A549 (cell line): Measurements from ENCODE around the gene TSSC4. TPM values are rescaled to one million over a fixed set of nuclear protein-coding genes. Genes with fewer than 3 reads are reported as not detected.

ENCODE experiments used
- ATAC-seq, 2 experiments: fragments of 200-7000 bp in 1 of 2; fragments of >200 bp in 1 of 2; cut with Nextera tagmentation in 1 of 2; cut with Tn5 transposase in 1 of 2; 3 replicates each; pipeline versions ENCODE4 v1.8.0 to v1.9.1; 2018 to 2020; ENCODE audit warnings: mild to moderate bottlenecking in 1 of 2, moderate library complexity in 1 of 2
- CTCF ChIA-PET: fragments of 300-600 bp; sonication (Branson Sonifier 250); formaldehyde crosslinking; extraction: SDS; loops from one replicate; lab custom pipeline; 2021; ENCODE audit warnings: antibody characterized with exemption, inconsistent platforms; lab: Yijun Ruan, JAX
- POLR2A ChIA-PET: fragments of 350-600 bp; formaldehyde crosslinking; extraction: SDS; loops from one replicate; lab custom pipeline; 2021; ENCODE audit warnings: antibody characterized with exemption, inconsistent platforms; lab: Yijun Ruan, JAX
- DNase-seq, 2 experiments: peaks; one replicate each; pipeline versions ENCODE4 v3.0.0 to v3.0.0-alpha.2; 2011 to 2016; ENCODE audit warnings: low read depth in 1 of 2, low spot score in 1 of 2
- FAIRE-seq: peaks from 2 replicates; lab custom pipeline; 2011; peaks lifted over from hg19 to GRCh38; lab: Jason Lieb, UNC
- H3K27ac ChIP-seq, 2 experiments: fragments of >200 bp; sonication (Bioruptor Twin); formaldehyde crosslinking; 3 replicates each; pipeline ENCODE4 v1.5.1; 2016 to 2017
- H3K4me1 ChIP-seq: fragments of >200 bp; sonication (Bioruptor Twin); formaldehyde crosslinking; 3 replicates; pipeline ENCODE4 v1.6.1; 2016
- H3K4me2 ChIP-seq: fragments of >200 bp; sonication (Bioruptor Twin); formaldehyde crosslinking; 3 replicates; pipeline ENCODE4 v1.6.1; 2016
- H3K4me3 ChIP-seq: fragments of >200 bp; sonication (Bioruptor Twin); formaldehyde crosslinking; 3 replicates; pipeline ENCODE4 v1.5.1; 2016
- H3K9me3 ChIP-seq: fragments of >200 bp; sonication (Bioruptor Twin); formaldehyde crosslinking; 3 replicates; pipeline ENCODE4 v1.6.1; 2016
- BHLHE40 ChIP-seq: IDR thresholded peaks from 2 replicates; pipeline ENCODE4 v1.6.1; 2012; ENCODE audit warnings: low read depth, low read length, inconsistent platforms
- CEBPB ChIP-seq, 2 experiments: fragments of >200 bp in 1 of 2; sonication (Bioruptor Twin) in 1 of 2; formaldehyde crosslinking in 1 of 2; IDR thresholded peaks; 2 replicates each; pipeline ENCODE4 v1.6.1; 2012 to 2016
- EHF ChIP-seq: fragments of 250-450 bp; sonication (Bioruptor Pico); IDR thresholded peaks from 2 replicates; pipeline ENCODE4 v1.5.0; 2020; ENCODE audit warnings: mild to moderate bottlenecking
- FOSL2 ChIP-seq, 2 experiments: fragments of 450-650 bp in 1 of 2; fragments of >200 bp in 1 of 2; sonication (Bioruptor Twin) in 1 of 2; formaldehyde crosslinking; IDR thresholded peaks; 2 replicates each; pipeline versions ENCODE4 v1.5.0 to v1.6.1; 2016 to 2020; ENCODE audit warnings: mild to moderate bottlenecking in 1 of 2, moderate library complexity in 1 of 2
- GATA3 ChIP-seq: IDR thresholded peaks from 2 replicates; pipeline ENCODE4 v1.6.1; 2012; ENCODE audit warnings: borderline replicate concordance
- HOXB13 ChIP-seq: fragments of 250-450 bp; sonication (Bioruptor Pico); IDR thresholded peaks from 2 replicates; pipeline ENCODE4 v1.5.0; 2020; ENCODE audit warnings: low read depth, mild to moderate bottlenecking, moderate library complexity
- JUN ChIP-seq, 2 experiments: fragments of >200 bp; sonication (Bioruptor Twin); formaldehyde crosslinking; IDR thresholded peaks; 2 replicates in 1 of 2; 3 replicates in 1 of 2; pipeline ENCODE4 v1.6.1; 2016 to 2017
- MAZ ChIP-seq: fragments of 150-350 bp; IDR thresholded peaks from 2 replicates; pipeline ENCODE4 v1.6.1; 2014; ENCODE audit warnings: antibody characterized with exemption, low read depth, low read length, borderline replicate concordance
- NFE2L2 ChIP-seq: fragments of 150-350 bp; conservative IDR thresholded peaks from 2 replicates; pipeline ENCODE4 v1.6.1; 2014; ENCODE audit warnings: low read length
- NPAS2 ChIP-seq: fragments of 250-450 bp; sonication (Bioruptor Pico); IDR thresholded peaks from 2 replicates; pipeline ENCODE4 v1.8.0; 2022; ENCODE audit warnings: mild to moderate bottlenecking, moderate library complexity, borderline replicate concordance
- NR3C1 ChIP-seq: fragments of >200 bp; sonication (Bioruptor Twin); formaldehyde crosslinking; IDR thresholded peaks from 3 replicates; pipeline ENCODE4 v1.6.1; 2017
- POLR2A ChIP-seq: IDR thresholded peaks from 2 replicates; pipeline ENCODE4 v1.6.1; 2012; ENCODE audit warnings: mild to moderate bottlenecking, low read length
- POLR2AphosphoS2 ChIP-seq: conservative IDR thresholded peaks from 2 replicates; pipeline ENCODE4 v1.6.1; 2012; ENCODE audit warnings: low read length, improper control_type of control experiment, inconsistent platforms
- RNF2 ChIP-seq: fragments of 200-600 bp; sonication (generic); IDR thresholded peaks from 2 replicates; pipeline ENCODE4 v1.6.1; 2016; ENCODE audit warnings: low read depth, mild to moderate bottlenecking, antibody characterized with exemption, moderate library complexity, borderline replicate concordance
- SREBF2 ChIP-seq: fragments of 450-650 bp; IDR thresholded peaks from 2 replicates; pipeline ENCODE4 v1.6.1; 2014; ENCODE audit warnings: mild to moderate bottlenecking, moderate library complexity
- TFCP2L1 ChIP-seq: fragments of 250-450 bp; sonication (Bioruptor Pico); IDR thresholded peaks from 2 replicates; pipeline ENCODE4 v1.5.0; 2021; ENCODE audit warnings: mild to moderate bottlenecking
- ZC3H11A ChIP-seq: fragments of 450-650 bp; IDR thresholded peaks from 2 replicates; pipeline ENCODE4 v1.6.1; 2014; ENCODE audit warnings: antibody characterized with exemption, mild to moderate bottlenecking
- ZNF302 ChIP-seq: fragments of 250-450 bp; sonication (Bioruptor Pico); IDR thresholded peaks from 2 replicates; pipeline ENCODE4 v1.9.0; 2021; ENCODE audit warnings: inconsistent platforms, mild to moderate bottlenecking, moderate library complexity
- ZSCAN20 ChIP-seq: fragments of 250-450 bp; sonication (Bioruptor Pico); IDR thresholded peaks from 2 replicates; pipeline ENCODE4 v1.8.0; 2022; ENCODE audit warnings: mild to moderate bottlenecking, moderate library complexity
- WGBS: methylation state at CpG from one replicate; pipeline ENCODE4 v1.1.6; 2017; ENCODE audit errors: missing lambda C conversion rate; 5-methylcytosine and 5-hydroxymethylcytosine counted together
- polyA plus RNA-seq, 4 experiments: library from polyadenylated mRNA; depleted of rRNA in 3 of 4; stranded (reverse); fragments of >200 nt; fragmentation: RNase III in 1 of 4; extraction: RNeasy Plus Mini Kit Qiagen cat#74134 plus additional on column Dnase treatment in 1 of 4; gene quantifications; 2 replicates in 3 of 4; 3 replicates in 1 of 4; pipeline ENCODE4 v1.2.3, GENCODE V29; 2011 to 2017
- TF ChIP-seq, protein P1 (sequence below): fragments of 250-450 bp; sonication (Bioruptor Pico); IDR thresholded peaks from 2 replicates; pipeline ENCODE4 v1.5.0; 2020; ENCODE audit warnings: low read depth, mild to moderate bottlenecking, moderate library complexity
- TF ChIP-seq, protein P2 (sequence below): fragments of >200 bp; sonication (Bioruptor Twin); formaldehyde crosslinking; IDR thresholded peaks from 3 replicates; pipeline ENCODE4 v1.6.1; 2016
- TF ChIP-seq, protein P3 (sequence below): fragments of 150-350 bp; IDR thresholded peaks from 2 replicates; pipeline ENCODE4 v1.6.1; 2014; ENCODE audit warnings: low read depth, mild to moderate bottlenecking, low read length
- TF ChIP-seq, protein P4 (sequence below): fragments of >200 bp; sonication (Bioruptor Twin); formaldehyde crosslinking; IDR thresholded peaks from 2 replicates; pipeline ENCODE4 v1.6.1; 2016
- TF ChIP-seq, protein P5 (sequence below): fragments of 200-600 bp; sonication (generic); IDR thresholded peaks from 2 replicates; pipeline ENCODE4 v1.6.1; 2016; ENCODE audit warnings: antibody characterized with exemption, mild to moderate bottlenecking, moderate library complexity

Gene TSSC4
- polyA plus RNA-seq, 2 of the 4 experiments (the other 2 are of a cell fraction) = 21.8 to 45.5 TPM

DNA sequence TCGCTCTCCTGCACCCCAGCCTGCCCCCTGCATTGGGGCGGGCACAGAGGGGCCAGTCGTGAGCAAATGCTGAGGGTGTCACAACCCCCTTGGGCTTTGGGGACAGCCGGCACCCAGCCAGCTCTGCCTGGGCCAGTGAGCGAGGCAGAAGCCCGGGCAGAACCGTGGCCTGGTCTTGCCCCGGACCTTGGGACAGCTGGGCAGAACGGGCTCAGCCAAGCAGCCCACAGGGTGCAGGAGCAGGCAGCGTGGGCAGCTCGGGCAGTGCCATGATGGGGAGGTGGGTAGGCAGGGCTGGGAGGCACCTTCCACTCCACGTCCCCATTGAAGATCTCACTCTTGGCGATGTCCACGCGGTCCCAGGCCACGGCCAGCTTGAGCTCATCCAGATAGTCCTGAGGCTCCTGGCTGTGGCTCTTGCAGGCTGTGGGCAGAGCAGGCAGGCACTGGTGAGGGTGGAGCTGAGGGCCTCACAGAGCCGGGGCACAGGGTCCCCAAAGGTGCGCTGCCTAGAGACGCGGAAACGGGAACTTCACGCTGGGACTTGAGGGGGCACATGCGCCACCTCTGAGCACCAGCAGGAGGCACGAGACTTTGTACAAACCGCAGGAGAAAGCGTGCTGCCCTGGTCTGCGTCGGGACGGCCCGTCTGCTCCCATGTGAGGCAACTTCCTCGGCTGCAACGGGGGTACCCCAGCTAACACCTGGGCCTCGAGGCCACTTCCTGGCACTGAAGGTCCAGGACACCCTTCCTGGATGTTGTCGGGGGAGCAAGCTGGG lies 15.2 kb downstream of the TSSC4 start (continued):
- TF ChIP-seq RNF2 (no peak), FOSL2 (IDR thresholded peaks at IDR 0.05) (no peak), FOSL2 (CRISPR knock-in tag; IDR thresholded peaks at IDR 0.05) (no peak), ZSCAN20 (no peak)
- TF ChIP-seq, protein P1, sequence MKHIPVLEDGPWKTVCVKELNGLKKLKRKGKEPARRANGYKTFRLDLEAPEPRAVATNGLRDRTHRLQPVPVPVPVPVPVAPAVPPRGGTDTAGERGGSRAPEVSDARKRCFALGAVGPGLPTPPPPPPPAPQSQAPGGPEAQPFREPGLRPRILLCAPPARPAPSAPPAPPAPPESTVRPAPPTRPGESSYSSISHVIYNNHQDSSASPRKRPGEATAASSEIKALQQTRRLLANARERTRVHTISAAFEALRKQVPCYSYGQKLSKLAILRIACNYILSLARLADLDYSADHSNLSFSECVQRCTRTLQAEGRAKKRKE (CRISPR knock-in tag) = no peak

DNA sequence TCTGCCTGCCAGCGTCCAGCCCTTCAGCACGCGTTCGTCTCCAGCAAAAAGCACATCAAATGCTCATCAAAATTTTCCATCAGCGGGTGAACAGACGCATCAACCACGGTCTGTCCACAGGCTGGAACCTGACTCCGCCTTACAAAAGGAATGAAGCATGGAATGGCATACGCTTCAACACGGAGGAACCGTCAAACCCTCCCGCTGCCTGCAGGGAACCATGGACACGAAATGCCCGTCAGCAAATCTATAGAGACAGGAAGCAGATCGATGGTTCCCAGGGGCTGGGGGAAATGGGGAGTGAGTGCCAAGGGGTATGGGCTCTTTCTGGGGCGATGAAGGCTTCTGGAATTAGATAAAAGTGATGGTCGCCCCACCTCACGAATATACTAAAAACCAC lies 16.2 kb downstream of the TSSC4 start:
- DNase-seq = no peak
- WGBS = 74% methylated on average over 18 of the region's 18 CpGs
- no peak overlapping the region for H3K4me2 ChIP-seq
- no peak overlapping the region for H3K4me3 ChIP-seq
- POLR2A ChIA-PET = no interaction called here
- no peak overlapping the region for H3K27ac ChIP-seq
- no peaks in the 10 kb centered on the region for H3K9me3 ChIP-seq
- no peak for FAIRE-seq
- no peak for ATAC-seq
- TF ChIP-seq NFE2L2 = no peak
- no peak for TF ChIP-seq NR3C1
- TF ChIP-seq HOXB13 (CRISPR knock-in tag) = no peak
- TF ChIP-seq SREBF2 = no peak
- TF ChIP-seq ZSCAN20 = no peak
- no peak for TF ChIP-seq FOSL2 (IDR thresholded peaks at IDR 0.05)
- TF ChIP-seq FOSL2 (CRISPR knock-in tag; IDR thresholded peaks at IDR 0.05) = no peak
- no peak for TF ChIP-seq ZC3H11A
- TF ChIP-seq BHLHE40 = no peak
- TF ChIP-seq, protein P2, sequence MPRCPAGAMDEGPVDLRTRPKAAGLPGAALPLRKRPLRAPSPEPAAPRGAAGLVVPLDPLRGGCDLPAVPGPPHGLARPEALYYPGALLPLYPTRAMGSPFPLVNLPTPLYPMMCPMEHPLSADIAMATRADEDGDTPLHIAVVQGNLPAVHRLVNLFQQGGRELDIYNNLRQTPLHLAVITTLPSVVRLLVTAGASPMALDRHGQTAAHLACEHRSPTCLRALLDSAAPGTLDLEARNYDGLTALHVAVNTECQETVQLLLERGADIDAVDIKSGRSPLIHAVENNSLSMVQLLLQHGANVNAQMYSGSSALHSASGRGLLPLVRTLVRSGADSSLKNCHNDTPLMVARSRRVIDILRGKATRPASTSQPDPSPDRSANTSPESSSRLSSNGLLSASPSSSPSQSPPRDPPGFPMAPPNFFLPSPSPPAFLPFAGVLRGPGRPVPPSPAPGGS = no peak
- TF ChIP-seq POLR2A = no peak
- no peak for TF ChIP-seq EHF (CRISPR knock-in tag)
- TF ChIP-seq MAZ = no peak
- no peaks in the 10 kb centered on the region for H3K4me1 ChIP-seq
- CTCF ChIA-PET = interaction anchor here (0.9 to 31.0 kb wide), 8 partner anchors 9 to 231 kb away, joined by 4 to 903 read pairs (median 99); partner anchors contain the start of genes C11orf21, TSPAN32 and TSSC4

DNA sequence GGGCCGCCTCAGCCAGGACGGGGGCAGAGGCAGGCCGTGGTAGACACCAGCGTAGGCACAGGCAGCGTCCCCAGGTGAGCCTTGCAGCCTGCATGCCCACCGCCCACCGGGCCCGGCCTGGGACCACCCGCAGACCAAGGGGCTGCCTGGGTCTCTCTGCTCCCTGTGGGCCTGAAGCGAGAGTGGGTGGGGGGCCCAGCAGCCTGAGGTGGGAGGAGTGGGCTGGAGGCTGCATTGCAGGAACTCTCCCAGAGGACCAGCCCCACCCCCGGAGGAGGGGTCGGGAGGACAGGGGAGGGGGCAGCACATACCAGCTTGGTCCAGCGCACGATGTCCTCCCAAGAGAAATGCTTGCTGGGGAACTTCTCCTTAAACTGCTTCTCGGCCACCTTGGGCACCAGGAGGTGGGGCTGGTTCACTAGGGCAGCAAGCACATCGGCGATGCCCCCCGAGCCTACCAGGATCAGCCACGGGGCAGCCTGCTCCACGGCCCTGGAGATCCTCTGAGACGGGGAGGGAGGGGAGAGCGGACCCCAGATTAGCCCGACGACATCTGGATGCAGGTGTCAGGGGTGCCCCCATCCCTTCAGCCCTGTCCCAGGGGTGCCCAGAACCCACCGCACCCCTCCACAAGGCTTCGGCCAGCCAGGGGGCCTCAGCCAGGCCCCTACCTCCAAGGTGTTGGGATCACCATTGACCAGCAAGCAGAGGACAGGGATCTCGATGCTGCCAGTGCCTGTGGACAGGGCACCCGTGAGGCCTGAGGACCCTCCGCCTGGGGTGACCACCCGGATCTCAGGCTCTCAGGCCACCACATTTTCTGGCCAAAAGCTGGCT lies 17.5 kb downstream of the TSSC4 start:
- DNase-seq = no peak
- ChIA-PET CTCF (interaction anchor here (0.8 to 31.0 kb wide), 14 partner anchors 10 to 262 kb away, joined by 3 to 903 read pairs (median 15); partner anchors contain the start of genes C11orf21, TSPAN32 and TSSC4), POLR2A (no interaction called here)
- Histone ChIP-seq H3K4me2 (no peak overlapping the region), H3K27ac (no peak overlapping the region), H3K4me1 (no peaks in the 10 kb centered on the region), H3K9me3 (no peaks in the 10 kb centered on the region), H3K4me3 (no peak overlapping the region)
- 44% methylated on average over 9 of the region's 30 CpGs for WGBS
- no peak for FAIRE-seq
- no peak for ATAC-seq
- TF ChIP-seq, protein P3, sequence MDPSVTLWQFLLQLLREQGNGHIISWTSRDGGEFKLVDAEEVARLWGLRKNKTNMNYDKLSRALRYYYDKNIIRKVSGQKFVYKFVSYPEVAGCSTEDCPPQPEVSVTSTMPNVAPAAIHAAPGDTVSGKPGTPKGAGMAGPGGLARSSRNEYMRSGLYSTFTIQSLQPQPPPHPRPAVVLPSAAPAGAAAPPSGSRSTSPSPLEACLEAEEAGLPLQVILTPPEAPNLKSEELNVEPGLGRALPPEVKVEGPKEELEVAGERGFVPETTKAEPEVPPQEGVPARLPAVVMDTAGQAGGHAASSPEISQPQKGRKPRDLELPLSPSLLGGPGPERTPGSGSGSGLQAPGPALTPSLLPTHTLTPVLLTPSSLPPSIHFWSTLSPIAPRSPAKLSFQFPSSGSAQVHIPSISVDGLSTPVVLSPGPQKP = no peak
- TF ChIP-seq, protein P4, sequence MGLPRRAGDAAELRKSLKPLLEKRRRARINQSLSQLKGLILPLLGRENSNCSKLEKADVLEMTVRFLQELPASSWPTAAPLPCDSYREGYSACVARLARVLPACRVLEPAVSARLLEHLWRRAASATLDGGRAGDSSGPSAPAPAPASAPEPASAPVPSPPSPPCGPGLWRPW = no peak
- no peak for TF ChIP-seq FOSL2 (IDR thresholded peaks at IDR 0.05)
- TF ChIP-seq FOSL2 (CRISPR knock-in tag; IDR thresholded peaks at IDR 0.05) = no peak
- no peak for TF ChIP-seq POLR2AphosphoS2
- TF ChIP-seq GATA3 = no peak
- TF ChIP-seq TFCP2L1 (CRISPR knock-in tag) = no peak
- TF ChIP-seq ZNF302 (CRISPR knock-in tag) = no peak
- TF ChIP-seq, protein P2 = no peak
- no peak for TF ChIP-seq NPAS2 (CRISPR knock-in tag)
- no peak for TF ChIP-seq JUN (IDR thresholded peaks at IDR 0.05)
- TF ChIP-seq, protein P5, sequence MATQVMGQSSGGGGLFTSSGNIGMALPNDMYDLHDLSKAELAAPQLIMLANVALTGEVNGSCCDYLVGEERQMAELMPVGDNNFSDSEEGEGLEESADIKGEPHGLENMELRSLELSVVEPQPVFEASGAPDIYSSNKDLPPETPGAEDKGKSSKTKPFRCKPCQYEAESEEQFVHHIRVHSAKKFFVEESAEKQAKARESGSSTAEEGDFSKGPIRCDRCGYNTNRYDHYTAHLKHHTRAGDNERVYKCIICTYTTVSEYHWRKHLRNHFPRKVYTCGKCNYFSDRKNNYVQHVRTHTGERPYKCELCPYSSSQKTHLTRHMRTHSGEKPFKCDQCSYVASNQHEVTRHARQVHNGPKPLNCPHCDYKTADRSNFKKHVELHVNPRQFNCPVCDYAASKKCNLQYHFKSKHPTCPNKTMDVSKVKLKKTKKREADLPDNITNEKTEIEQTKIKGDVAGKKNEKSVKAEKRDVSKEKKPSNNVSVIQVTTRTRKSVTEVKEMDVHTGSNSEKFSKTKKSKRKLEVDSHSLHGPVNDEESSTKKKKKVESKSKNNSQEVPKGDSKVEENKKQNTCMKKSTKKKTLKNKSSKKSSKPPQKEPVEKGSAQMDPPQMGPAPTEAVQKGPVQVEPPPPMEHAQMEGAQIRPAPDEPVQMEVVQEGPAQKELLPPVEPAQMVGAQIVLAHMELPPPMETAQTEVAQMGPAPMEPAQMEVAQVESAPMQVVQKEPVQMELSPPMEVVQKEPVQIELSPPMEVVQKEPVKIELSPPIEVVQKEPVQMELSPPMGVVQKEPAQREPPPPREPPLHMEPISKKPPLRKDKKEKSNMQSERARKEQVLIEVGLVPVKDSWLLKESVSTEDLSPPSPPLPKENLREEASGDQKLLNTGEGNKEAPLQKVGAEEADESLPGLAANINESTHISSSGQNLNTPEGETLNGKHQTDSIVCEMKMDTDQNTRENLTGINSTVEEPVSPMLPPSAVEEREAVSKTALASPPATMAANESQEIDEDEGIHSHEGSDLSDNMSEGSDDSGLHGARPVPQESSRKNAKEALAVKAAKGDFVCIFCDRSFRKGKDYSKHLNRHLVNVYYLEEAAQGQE = no peak
- TF ChIP-seq NFE2L2 = no peak
- no peak for TF ChIP-seq CEBPB (IDR thresholded peaks at IDR 0.05)
